IPS-NIHi7 (cell line): ENCODE results near the gene PITPNM3.

Source experiments
- DNase-seq: peaks from one replicate; pipeline ENCODE4 v3.0.0; 2012; ENCODE audit warnings: mixed read lengths; ENCODE audit errors: extremely low spot score

PITPNM3 gene

DNA sequence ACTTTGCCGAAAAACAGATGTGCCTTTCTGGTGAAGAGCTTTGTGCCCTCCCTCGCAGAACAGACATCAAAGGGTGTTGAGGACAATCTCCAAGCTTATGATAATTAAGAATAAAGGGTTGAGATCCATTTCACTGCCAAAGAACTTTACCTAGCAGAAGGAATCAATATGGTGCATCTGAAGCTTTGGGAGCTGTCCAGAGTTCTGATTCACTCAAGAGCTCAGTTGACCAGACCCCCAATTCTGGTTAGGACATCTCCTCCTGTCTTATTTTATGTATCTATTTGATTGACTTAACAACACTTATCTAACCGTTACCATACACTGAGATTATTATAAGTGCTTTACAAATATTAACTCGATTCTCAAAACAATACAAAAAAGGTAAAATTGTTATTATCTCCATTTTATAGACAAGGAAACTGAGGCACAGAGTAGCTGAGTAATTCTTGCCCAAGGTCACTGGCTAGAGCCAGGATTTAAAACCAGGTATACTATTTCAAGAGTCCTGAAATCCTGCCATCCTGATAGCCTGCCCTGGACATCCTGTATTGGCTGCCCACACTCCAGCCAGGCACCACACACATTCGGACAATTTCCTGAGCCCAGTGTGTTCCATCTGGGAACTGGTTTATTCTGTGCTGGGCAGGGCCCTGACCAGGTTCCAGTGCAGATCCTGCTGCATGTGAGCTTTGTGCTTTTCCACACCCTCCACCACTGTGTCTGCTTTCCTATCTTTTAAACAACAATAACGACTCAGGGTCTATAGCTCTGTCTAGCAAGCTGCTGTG, 29.8 kb downstream of the PITPNM3 start:
- DNase-seq: no peak

DNA sequence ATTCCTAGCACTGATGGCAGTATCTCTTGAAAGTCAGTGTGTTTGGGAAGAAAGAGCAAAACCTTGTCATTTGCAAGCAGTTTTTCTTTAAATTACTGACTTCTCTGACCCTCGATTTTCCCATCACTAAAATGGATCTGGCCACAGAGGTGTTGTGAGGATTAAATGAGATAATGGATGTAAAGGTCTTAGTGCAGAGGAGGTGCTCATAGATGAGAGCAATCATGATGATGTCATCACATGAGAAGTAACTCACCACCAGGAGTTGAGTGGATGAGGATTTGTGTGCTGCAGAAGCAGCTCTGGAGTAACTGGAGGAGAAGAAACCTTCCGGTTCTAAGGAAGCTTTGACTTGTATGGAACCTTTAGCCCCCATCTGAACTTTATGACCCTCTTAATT, 30.6 kb downstream of the PITPNM3 start:
- DNase-seq: no peak

- DNase-seq: no peak
These were observed 31.2 kb downstream of the PITPNM3 start for GRCh38 chr17:6525141-6525540.

DNA sequence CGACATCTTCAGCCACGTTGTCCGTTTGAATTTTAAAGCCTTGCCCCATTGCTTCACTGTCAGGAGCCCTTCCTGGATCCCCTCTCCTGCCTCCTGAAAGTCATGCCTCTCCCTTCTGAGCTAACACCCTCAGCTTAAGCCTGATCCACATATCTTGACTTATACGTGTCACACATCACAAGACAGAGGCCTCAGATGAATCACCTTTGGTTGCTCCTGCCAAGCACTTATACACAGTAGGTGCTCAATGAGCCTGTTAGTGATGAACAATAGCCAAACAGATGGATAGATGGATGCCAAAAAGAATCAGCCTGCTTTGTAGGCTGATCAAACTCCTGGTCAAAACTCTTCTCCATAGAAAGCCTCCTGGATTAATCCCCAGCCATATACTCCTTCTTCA, 31.8 kb downstream of the PITPNM3 start:
- no peak for DNase-seq

GRCh38 chr17:6523809-6524355, 32.5 kb downstream of the PITPNM3 start:
- no peak for DNase-seq

GRCh38 chr17:6523330-6523729, 33.0 kb downstream of the PITPNM3 start:
- peak; percentile 67 for DNase-seq

DNA sequence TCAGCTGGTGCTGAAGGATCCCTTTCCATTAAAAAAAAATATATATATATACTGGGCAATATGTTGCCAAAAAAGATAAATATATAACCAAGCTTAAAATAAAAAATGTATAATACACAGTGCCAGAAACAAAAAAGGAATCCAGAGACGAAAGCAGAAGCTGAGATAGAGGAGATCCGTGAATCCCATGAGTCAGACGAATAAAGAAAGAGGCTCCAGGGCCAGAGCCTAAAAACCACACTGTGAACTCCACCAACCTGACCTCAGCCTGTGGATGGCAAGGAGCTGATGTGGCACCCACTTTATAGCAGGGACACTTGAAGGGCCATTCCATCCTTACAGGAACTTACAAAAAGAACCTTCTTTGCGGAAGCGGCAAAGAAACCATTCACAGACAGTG, 34.8 kb downstream of the PITPNM3 start:
- DNase-seq: no peak

DNA sequence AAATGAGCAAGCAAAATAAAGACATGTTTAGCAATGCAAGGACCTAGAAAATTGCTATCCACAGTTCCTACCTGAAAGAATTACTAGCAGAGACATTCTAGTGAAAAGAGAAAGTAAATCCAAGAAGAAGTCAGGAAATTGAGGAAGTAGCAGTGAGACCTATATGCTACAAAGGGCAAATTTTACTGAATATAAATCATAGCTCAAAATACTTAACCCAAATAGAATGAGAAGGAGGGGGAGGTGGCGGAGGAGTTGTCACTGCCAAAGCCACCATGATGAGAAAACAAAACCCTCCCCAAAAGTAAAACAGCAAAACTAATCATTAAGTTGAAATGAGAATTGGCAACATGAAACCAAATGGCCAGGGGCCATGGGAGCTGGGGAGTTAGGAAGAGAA, 39.3 kb downstream of the PITPNM3 start:
- no peak for DNase-seq

DNA sequence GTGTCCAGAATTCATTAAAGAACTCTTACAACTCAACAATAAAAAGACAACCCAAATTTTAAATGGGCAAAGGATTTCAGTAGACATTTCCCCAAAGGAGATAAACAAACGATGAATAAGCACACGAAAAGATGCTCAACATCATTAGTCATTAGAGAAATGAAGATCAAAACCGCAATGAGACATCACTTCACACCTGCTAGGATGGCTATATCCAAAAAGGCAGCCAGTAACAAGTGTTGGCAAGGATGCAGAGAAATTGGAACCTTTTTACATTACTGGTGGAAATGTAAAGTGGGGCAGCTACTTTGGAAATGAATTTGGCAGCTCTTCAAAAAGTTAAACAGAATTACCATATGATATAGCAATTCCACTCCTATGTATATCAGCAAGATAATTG, 42.0 kb downstream of the PITPNM3 start:
- no peak for DNase-seq

GRCh38 chr17:6512552-6512951, 43.8 kb downstream of the PITPNM3 start:
- no peak for DNase-seq

DNA sequence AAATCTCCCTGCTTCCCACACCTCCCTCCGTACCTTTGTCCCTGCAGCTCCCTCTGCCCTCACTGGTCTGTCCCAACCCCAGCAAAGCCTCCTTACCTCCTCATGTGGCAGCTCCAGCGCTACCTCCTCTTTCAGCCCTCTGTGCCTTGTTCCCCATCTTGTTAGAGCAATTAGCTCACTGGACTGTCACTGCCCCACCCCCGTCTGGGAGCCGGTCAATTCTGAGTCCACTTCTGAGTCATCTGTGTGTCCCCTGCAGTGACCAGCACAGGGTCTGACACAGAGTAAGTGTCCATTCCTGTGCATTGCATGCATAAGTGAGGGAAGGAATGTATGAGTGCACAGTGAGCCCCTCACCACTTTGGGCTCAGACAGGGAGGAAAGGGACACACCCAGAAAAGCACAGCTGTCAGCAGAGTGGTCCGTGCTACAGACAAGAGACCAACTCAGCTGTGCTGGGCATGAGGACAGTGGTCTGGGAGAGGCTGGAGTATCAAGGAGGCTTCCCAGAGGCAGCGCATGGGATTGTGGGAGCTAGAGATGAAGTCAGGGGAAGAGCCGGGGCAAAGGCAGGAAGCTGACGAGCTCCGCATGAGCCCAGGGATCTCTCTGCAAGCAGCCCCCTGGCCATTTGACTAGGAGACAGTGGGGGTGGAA, 45.9 kb downstream of the PITPNM3 start:
- no peak for DNase-seq

DNA sequence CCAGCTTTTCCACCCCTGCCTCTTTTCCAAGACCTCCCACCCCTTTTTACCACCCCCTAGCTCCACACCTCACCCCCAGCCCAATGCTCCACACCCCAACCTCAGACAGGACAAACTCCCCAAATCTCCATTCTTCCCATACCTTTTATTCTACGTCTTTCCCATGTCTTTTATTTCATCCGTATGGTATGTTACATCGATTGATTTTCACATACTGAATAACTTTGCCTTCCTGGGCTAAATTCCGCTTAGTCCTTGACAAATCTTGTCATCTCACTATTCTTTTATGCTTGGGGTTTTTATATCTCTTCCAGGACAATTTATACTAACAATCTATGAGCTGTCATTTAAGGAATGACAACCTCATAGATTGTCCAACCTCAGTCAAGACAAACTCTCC, 46.4 kb downstream of the PITPNM3 start:
- no peak for DNase-seq

- peak; percentile 81 for DNase-seq
These were observed 47.2 kb downstream of the PITPNM3 start for GRCh38 chr17:6509031-6509771.

DNA sequence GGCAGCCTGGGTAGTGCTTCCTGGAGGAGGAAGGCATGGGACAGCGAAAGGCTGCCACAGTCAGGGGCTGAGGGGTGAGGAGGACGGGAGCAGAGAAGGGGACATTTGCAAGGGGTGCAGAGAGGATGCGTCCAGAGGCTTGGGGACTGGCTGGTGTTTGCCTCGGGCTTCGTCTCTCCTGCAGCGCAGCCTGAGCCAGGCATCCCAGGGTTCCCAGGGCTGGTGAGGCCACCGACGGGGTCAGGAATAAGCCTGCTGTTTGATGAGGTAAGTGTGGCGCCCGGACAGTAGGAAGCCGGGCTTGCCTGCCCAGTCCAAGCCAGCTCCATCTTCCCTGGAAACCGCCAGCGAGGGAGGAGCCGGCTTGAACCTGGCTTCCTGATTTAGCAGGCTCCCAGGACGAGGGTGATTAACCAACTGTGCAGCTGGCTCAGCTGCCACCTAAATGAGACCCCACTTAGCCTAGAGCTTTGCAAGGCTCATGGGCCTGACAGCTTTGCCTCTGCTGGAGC, 47.8 kb downstream of the PITPNM3 start:
- no peak for DNase-seq

- DNase-seq: no peak
These were observed 48.3 kb downstream of the PITPNM3 start for GRCh38 chr17:6508016-6508415.

DNA sequence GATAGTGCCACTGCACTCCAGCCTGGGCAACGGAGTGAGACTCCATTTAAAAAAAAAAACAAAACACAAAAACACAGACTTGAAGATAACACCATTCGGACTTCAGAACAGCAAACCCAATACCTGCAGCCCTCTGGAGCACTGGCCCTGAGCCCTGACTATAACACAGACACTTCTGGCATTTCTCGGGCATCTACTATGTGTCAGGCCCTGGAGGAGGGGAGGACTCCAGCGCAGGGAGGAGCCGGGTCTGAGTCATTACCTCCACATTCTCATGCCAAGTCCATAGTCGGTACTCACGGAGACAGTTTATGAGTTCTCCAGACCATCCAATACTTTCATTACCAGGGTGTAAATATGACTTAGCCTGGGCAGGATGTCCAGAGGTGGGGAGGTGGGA, 48.8 kb downstream of the PITPNM3 start:
- no peak for DNase-seq

GRCh38 chr17:6506679-6507231, 49.6 kb downstream of the PITPNM3 start:
- no peak for DNase-seq

- no peak for DNase-seq
These were observed 50.8 kb downstream of the PITPNM3 start for GRCh38 chr17:6505425-6506142.

- no peak for DNase-seq
These were observed 52.6 kb downstream of the PITPNM3 start for GRCh38 chr17:6503641-6504195.

GRCh38 chr17:6502871-6503509, 53.4 kb downstream of the PITPNM3 start:
- DNase-seq: no peak
